Measurements from ENCODE around the gene ATP6V0B. TPM values are rescaled to one million over a fixed set of nuclear protein-coding genes. Genes with fewer than 3 reads are reported as not detected.

ATP6V0B gene
- total and polyA plus RNA-seq, 9 of the 15 experiments (the other 6 are each of a cell fraction or from before 2014, with no cell fraction given) = 137 to 328 (median 220) TPM

- Histone ChIP-seq H3K79me2 (ENCODE audit: control insufficient read depth, insufficient read depth, low read length) (peaks cover 81% of the 10 kb centered on the region), H3K36me3 (ENCODE audit: control insufficient read depth, insufficient read depth, low read length) (peaks cover 72% of the 10 kb centered on the region), H3K9me3 (replicated peaks; ENCODE audit: control insufficient read depth, insufficient read depth, low read depth, low read length) (no peaks in the 10 kb centered on the region), H3K27ac (ENCODE audit: extremely low read depth, low read depth, low read length) (peak overlapping the region; percentile 79), H3K9me1 (ENCODE audit: control insufficient read depth, insufficient read depth, low read length) (peaks cover 21% of the 10 kb centered on the region), H3K4me1 (replicated peaks in 1 of 2; ENCODE audit: control insufficient read depth in 2 of 2, insufficient read depth in 2 of 2, low read length in 2 of 2) (peaks cover 48 to 86% of the 10 kb centered on the region in 2 experiments), H4K20me1 (replicated peaks; ENCODE audit: control insufficient read depth, insufficient read depth, low read length) (peaks cover 33% of the 10 kb centered on the region), H3K4me3 (peak overlapping the region; percentile 47), H3K9ac (ENCODE audit: insufficient read depth in 1 of 2, low read depth in 2 of 2, low read length in 2 of 2) (peak overlapping the region; percentile 75 to 99), H3K4me2 (ENCODE audit: insufficient read depth, low read length) (peak overlapping the region; percentile 86), H3K27me3 (ENCODE audit: control insufficient read depth in 2 of 2, insufficient read depth in 2 of 2, low read length in 2 of 2) (no peaks in the 10 kb centered on the region), H2AFZ (ENCODE audit: low read depth, low read length) (peak overlapping the region; percentile 17)
- BruUV-seq (replicated peaks) = no TSS peak
- DNase-seq (ENCODE audit: extremely low read depth in 1 of 4, low spot score in 3 of 4) (peak; percentile 73 to 87 (median 83)), ATAC-seq (peak; percentile 27), FAIRE-seq (peak; percentile 76)
- intact Hi-C loops (cut with micrococcal nuclease) (no loop called here), in situ Hi-C loops (cut with MboI) (no loop called here)
- ChIA-PET CTCF (ENCODE audit: low intra/inter-chr PET ratio) (interaction anchor here (0.6 to 1.1 kb wide), 2 partner anchors 48 to 57 kb away, joined by 3 to 5 read pairs; no protein-coding TSS in a partner anchor), POLR2A (interaction anchor here (1.1 kb wide), 1 partner anchor 11 kb away, joined by 3 read pairs; no protein-coding TSS in a partner anchor)
- WGBS (ENCODE audit: insufficient coverage, low coverage, missing lambda C conversion rate) = under 1% methylated on average over 22 of the region's 45 CpGs
- TF ChIP-seq ZNF778 (CRISPR knock-in tag; IDR thresholded peaks at IDR 0.05) (no peak), ZNF75A (CRISPR knock-in tag; IDR thresholded peaks at IDR 0.05) (no peak), EP400 (IDR thresholded peaks at IDR 0.05) (peak; percentile 94), ELF1 (tag; IDR thresholded peaks at IDR 0.05) (no peak), ZFPM2 (CRISPR knock-in tag; IDR thresholded peaks at IDR 0.05) (no peak), CBX3 (IDR thresholded peaks at IDR 0.05; ENCODE audit: borderline replicate concordance in 1 of 2, low read length in 2 of 2) (no peak), COPS2 (conservative IDR thresholded peaks at IDR 0.05) (no peak), RNF2 (IDR thresholded peaks at IDR 0.05) (no peak), GTF2E2 (tag; IDR thresholded peaks at IDR 0.05) (no peak), SREBF2 (CRISPR knock-in tag; IDR thresholded peaks at IDR 0.05) (0 out of 2 replicates have a peak, but pooled peaks have one; percentile 83), NCOA4 (IDR thresholded peaks at IDR 0.05; ENCODE audit: partially characterized antibody) (no peak), HDGF (IDR thresholded peaks at IDR 0.05) (peak; percentile 96), DDX20 (tag; IDR thresholded peaks at IDR 0.05; ENCODE audit: low read depth) (no peak)
- TF ChIP-seq, protein P1, sequence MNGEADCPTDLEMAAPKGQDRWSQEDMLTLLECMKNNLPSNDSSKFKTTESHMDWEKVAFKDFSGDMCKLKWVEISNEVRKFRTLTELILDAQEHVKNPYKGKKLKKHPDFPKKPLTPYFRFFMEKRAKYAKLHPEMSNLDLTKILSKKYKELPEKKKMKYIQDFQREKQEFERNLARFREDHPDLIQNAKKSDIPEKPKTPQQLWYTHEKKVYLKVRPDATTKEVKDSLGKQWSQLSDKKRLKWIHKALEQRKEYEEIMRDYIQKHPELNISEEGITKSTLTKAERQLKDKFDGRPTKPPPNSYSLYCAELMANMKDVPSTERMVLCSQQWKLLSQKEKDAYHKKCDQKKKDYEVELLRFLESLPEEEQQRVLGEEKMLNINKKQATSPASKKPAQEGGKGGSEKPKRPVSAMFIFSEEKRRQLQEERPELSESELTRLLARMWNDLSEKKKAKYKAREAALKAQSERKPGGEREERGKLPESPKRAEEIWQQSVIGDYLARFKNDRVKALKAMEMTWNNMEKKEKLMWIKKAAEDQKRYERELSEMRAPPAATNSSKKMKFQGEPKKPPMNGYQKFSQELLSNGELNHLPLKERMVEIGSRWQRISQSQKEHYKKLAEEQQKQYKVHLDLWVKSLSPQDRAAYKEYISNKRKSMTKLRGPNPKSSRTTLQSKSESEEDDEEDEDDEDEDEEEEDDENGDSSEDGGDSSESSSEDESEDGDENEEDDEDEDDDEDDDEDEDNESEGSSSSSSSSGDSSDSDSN (IDR thresholded peaks at IDR 0.05; ENCODE audit: borderline replicate concordance in 1 of 2, low read depth in 2 of 2, low read length in 2 of 2) = peak in 1 of 2 experiments; percentile 3; a peak in 1 of 4 replicates
- TF ChIP-seq, protein P2, sequence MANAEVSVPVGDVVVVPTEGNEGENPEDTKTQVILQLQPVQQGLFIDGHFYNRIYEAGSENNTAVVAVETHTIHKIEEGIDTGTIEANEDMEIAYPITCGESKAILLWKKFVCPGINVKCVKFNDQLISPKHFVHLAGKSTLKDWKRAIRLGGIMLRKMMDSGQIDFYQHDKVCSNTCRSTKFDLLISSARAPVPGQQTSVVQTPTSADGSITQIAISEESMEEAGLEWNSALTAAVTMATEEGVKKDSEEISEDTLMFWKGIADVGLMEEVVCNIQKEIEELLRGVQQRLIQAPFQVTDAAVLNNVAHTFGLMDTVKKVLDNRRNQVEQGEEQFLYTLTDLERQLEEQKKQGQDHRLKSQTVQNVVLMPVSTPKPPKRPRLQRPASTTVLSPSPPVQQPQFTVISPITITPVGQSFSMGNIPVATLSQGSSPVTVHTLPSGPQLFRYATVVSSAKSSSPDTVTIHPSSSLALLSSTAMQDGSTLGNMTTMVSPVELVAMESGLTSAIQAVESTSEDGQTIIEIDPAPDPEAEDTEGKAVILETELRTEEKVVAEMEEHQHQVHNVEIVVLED (CRISPR knock-in tag; IDR thresholded peaks at IDR 0.05) = no peak
- TF ChIP-seq, protein P3, sequence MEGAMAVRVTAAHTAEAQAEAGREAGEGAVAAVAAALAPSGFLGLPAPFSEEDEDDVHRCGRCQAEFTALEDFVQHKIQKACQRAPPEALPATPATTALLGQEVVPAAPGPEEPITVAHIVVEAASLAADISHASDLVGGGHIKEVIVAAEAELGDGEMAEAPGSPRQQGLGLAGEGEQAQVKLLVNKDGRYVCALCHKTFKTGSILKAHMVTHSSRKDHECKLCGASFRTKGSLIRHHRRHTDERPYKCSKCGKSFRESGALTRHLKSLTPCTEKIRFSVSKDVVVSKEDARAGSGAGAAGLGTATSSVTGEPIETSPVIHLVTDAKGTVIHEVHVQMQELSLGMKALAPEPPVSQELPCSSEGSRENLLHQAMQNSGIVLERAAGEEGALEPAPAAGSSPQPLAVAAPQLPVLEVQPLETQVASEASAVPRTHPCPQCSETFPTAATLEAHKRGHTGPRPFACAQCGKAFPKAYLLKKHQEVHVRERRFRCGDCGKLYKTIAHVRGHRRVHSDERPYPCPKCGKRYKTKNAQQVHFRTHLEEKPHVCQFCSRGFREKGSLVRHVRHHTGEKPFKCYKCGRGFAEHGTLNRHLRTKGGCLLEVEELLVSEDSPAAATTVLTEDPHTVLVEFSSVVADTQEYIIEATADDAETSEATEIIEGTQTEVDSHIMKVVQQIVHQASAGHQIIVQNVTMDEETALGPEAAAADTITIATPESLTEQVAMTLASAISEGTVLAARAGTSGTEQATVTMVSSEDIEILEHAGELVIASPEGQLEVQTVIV (CRISPR knock-in tag; IDR thresholded peaks at IDR 0.05; ENCODE audit: borderline replicate concordance) = no peak
Measured at GRCh38 chr1:43979528-43980254, 4.9 kb downstream of the ATP6V0B start.

All from K562 (cell line).